NCI-H146 treated with DMSO at 0.1 percent for 48 hours (cell line): ENCODE data around the gene SACM1L.
"Not testable (repeated sequence)": the region's sequence is repeated elsewhere in the genome, so short reads cannot be mapped to it uniquely, and the experiment has no call there.

Experiments
- DNase-seq: peaks from one replicate; lab custom pipeline; 2025; ENCODE audit not compliant: unreplicated experiment; lab: John Stamatoyannopoulos, UW

The SACM1L gene

DNA sequence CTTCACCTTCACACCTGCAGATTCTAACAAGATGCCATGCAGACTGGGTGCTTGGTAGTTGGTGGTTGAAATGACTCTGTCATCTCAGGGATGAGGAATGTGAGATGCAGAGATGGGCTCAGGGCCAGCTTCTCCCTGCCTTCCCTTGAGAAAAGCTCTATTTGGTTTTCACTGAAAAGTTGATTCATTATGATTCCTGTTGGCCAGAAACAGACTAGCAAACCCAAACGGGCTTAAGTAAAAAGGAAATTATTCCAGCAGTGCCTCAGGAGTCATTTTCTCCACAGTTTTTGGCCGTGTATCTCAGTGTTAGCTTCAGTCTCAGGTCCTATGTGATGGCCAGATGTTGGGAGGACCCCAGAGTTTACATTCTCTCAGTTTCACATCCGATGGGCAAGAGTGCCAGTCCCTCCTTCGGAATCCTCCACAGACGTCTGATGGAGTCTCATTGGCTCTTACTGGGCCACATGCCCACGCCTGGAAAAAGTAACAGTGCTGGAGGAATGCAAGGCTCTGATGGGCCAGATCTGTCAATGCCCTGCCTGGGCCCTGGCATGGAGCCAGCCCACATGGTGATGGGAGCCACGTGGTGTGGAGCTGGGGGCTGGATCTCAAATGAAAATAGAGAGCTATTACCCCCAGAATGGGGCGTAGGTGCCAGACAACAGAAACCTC, 22.3 kb upstream of the SACM1L start:
- no peak for DNase-seq

DNA sequence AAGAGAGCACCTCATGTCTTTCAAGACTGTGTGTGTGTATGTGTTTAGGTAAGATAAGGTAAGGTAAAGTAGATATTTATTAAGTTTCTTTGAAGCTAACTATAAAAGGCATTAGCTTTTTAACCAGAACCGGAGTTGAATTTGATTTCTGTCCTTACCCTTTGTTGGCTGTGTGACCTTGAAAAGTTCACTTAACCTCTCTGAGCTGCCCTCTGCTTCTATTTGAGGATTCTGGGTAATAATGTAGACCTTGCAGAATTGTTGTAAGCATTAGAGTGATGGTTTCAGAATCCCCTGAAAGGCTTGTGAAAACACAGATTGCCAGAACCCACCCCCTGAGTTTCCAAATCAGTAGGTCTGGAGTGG, 21.6 kb upstream of the SACM1L start:
- no peak for DNase-seq

DNA sequence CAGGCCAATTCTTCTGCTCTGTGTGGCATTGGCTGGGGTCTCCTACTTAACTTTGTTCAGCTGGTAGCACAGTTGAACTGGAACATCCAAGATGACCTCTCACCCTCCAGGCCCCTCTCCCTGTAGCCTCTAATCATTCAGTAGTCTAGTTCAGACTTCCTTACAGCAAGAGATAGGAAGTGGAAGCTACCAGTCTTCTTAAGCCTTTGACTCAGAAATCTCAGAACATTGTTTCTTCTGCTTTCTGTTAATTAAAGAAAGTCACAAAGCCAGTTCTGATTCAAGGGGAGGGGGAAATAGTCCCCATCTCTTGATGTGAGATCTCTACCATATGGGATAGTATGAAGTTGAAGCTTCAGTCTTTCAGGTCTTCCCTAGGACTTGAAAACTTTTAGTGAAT, 18.8 kb upstream of the SACM1L start:
- no peak for DNase-seq

DNA sequence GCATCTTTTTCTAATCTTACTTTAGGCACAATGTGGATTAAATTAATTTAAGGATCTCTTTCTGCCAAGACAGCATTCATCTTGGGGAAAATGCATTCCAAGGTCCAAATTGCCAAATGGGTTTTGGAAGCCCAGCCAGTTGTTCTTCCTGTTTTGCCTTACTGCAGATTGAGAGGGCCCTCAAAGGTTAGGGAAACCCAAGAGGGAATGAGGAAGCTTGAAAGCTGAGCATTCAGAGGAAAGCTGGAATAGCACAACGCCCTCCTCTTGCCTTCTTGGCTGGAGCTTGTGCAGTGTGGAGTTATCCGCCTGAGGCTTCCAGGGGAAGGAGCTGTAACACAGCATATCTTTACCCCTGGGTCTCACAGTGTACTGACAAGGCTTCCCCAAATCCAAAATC, 18.2 kb upstream of the SACM1L start:
- DNase-seq = no peak

DNA sequence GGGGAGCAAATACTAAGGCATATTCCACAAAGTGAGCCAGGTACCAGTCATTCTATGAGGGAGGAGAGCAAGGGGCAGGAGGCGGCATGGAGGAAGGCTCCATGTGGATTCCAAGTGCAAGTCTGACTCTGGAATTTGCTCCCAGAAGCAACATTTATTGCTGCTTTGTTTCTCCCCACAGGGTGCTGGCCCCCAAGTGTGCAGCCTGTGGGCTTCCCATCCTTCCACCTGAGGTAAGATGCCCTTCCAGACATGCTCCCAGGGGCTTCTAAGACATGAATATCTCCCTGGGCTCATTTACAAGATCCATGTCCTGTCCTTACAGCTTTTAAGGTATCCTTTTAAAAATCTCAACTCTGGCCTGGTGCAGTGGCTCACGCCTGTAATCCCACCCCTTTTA, 15.9 kb upstream of the SACM1L start:
- DNase-seq = no peak

DNA sequence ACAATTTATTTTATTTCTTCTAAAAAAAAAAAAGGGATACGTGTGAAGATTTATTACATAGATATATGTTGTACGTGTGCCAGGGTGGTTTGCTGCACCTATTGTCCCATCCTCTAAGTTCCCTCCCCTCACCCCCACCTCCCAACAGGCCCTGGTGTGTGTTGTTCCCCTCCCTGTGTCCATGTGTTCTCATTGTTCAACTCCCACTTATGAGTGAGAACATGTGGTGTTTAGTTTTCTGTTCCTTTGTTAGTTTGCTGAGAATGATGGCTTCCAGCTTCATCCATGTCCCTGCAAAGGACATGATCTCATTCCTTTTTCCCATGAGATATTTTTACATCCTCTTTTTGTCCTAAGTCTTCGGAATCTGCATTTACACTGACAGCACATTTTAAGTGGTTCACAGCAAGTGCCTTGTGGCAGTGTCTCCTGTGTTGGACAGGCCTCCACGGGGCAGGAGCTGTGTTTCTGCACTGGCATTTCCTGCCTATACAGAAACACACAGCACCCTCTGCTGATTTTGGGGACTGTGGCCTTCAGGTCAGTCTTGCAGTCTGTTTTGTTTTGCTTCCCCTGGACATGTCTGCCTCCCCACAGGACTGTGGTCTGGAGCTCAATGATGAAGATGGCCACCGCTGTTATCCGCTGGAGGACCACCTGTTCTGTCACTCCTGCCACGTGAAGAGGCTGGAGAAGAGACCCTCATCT, 12.7 kb upstream of the SACM1L start:
- DNase-seq = no peak

DNA sequence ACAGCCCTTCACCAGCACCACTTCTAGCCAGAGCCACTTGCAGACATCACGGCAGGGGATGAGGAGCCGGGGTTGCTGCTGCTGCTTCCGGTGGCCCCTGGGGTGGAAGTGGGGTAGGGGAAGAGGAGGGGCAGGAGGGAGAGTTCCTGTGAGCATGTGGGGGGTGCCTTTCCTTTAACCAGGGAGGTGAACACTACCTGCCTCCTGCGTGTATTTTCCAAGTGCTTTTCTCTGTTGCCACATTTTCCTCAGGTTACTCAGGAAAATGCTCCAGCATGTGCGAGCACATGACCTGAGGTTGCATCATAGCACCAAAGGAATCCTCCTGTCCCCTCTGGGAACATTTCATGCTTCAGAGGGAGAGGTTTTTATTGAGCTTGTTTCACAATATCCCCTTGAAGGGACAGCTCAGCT, 12.2 kb upstream of the SACM1L start:
- no peak for DNase-seq

DNA sequence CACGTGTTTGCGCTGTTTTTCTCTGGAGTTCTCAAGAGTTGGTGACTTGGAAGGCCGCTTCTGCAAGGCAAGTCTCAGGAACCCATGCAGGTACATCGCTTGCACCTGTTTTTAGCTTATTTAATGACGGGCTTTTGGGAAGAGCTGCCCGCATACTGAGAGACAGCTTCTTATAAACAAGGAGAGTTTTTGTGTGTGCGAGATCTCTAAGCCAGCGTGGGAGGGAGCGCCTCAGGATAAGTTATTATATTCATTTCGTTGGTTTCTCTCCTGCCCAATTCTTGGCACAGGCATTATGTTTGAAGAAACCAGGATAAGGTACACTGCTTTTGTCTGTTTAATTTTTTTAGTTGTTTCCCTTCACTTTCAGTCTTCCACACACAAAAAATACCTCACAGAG, 11.4 kb upstream of the SACM1L start:
- DNase-seq = no peak

DNA sequence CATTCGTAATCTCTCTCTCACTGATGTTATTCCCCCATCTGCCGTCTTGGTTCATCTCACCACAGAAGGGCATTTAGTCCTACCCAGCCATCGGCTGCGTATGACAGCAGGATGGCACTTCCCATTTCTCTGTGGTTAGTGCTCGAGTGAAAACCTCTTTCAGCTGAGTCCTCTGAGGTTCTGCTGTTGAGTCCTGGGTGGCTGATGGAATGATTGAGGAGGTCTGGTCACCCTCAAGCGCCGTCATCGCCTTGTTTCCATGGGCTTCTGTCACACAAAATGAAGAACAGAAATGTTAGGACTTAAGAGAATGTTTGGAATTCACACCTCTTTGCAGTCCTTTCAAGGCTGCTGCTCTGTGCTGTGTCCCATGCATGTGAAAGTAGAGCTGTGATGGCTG, 9.4 kb upstream of the SACM1L start:
- DNase-seq = no peak

DNA sequence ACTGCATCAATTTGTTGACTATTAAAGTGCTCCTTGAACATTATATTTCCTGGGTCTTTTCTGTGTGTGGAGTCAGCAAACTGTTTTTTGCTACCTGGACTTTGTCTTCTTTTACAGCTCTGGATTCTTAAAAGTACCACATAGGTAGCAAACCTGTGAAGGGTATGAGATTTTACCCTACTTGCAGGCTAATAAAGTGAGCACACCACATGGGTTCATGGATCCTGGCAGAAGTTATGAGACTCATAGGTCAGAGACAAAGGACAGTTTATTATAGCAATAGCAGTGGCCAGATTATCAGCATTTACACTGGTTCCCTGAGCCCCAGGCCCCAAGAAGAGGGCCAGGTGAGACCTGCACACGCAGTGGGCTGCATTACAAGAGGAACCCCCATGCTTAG, 8.0 kb upstream of the SACM1L start:
- no peak for DNase-seq

DNA sequence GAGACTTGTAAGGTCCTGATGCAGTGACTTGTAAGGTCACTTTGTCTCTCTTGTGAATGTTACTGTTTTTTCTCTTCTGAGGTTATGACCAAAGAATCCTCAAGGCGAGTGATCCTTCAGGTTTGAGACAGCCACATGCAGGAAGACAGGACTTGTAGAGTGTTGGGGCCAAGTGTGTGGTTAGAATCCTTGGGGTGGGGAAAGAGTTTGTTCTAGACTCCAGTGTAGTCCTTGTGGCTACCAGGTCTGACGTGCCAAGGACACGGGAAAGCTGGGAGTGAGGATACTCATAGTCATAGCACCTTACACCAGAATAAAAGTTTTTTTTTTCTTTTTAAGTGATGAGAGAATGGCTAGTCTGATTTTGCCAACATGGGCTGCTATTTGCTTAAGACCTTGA, 7.3 kb upstream of the SACM1L start:
- no peak for DNase-seq

DNA sequence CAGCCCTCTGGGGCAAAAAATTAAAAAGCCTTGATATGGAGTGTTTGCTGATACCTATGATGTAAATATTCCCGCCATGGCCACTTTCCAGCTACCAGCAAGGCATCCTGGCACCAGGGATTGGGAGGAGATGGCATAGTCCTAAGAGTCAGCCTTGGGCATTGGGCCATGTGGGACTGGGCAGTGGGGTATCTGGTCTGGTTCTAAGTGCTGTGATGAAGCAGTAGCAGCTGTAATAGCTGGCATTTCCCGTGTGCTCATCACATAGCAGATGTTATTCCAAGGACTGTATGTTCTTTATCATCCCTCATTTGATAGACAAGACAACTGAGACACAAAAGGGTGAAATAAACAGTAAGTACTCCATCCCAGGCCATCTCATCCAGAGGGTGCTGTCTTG, 6.9 kb upstream of the SACM1L start:
- no peak for DNase-seq

DNA sequence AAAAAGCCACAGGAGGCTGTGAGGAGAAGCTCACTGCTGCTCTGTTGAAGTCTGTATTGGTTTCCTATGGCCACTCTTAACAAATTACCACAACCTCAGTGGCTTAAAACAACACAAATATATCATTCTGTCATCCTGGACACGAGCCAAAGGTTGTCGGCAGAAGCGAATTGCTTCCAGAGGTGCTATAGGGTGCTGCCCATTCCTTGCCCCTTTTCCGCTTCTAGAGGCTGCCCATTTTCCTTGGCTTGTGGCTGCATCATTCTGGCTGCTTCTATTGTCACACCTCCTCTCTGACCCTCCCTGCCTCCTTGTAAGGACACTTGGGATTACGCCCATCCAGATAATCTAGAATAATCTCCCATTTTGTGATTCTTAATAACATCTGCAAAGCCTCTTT, 6.4 kb upstream of the SACM1L start:
- DNase-seq = no peak

DNA sequence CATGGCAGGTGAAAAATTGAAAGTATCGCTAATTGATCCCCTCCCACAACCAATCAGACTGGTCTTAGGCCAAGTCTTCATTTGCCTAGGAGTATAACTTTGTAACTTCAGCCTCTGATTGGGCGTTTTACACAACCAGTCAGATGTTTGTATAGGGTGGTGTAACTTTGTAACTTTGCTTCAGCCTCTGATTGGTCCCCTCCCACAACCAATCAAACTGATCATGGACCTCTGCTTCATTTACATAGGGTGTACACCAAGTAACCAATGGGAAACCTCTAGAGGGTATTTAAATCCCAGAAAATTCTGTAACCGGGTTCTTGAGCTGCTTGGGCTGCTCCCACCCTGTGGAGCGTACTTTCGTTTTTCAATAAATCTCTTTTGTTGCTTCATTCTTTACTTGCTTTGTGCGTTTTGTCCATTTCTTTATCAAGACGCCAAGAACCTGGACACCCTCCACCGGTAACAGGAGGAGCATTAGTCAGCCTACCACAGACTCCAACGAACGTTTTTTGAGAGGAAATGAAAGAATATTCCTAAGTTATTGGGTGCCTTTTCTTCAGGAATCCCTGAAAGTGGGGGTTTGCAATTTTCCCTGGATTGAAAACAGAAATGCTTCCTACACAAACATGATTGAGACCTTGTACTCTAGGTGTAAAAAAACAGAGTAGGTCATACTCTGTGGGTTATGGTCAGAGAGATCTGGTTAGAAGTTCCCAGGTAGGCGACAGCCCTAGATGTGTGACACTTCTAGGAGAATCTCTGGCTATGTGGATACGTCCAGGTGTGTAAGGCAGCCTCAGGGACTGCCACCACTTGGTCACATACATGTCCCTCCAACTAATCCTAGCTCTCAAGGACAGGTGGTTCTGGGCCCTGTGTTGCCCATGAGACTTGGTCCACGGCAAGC, 5.5 kb upstream of the SACM1L start:
- no peak for DNase-seq

DNA sequence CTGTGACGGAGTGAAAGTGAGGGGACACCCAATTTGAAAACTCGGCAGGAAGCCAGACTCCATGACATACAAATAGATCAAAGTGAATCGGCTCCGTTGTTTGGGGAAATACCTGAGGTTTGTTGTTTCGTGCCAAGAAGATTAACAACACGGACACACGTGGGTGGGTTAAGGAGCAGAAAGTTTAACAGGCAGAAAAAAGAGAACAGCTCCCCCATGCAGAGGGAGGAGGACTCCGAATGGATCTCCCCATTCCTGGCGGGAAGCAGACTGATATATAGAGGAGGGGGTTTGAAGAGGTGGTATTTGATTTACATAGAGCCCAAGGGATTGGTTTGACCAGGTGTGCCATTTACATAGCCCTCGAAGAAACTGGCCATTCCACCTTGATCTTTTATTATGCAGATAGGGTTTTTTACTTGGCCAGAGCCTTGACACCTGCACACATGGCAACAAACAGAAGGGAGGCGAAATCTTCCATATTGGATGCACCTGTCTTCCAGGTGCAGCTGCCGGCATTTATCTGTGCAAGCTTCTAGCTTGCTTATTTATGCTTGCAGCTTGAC, 4.8 kb upstream of the SACM1L start:
- peak; percentile 82 for DNase-seq

DNA sequence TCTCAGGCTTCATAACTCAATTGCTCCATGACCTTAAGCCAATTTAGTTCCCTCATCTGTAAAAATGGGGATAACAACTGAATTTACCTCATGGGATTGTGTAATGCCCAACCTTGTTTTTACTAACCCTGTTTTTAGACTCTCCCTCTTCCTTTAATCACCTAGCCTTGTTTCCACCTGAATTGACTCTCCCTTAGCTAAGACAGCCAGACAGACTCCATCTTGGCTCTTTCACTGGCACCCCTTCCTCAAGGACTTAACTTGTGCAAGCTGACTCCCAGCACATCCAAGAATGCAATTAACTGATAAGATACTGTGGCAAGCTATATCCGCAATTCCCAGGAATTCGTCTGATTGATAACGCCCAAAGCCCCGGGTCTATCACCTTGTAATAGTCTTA, 3.5 kb upstream of the SACM1L start:
- not testable (repeated sequence) for DNase-seq

DNA sequence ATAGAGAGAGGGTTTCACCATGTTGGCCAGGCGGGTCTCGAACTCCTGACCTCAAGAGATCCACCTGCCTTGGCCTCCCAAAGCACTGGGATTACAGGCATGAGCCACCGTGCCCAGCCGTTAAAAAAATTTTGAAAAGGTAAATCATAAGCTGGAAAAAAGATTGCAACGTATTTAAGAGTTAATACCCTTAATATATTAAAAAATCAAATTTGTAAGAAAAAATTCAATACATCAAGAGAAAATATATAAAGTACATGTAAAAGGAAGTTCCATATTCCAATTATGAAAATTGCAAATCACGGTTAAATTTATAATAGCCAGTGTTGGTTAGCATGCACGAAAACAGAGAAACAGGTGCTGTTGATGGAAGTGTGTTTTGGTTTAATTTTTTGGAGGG, 2.3 kb upstream of the SACM1L start:
- DNase-seq = no peak

DNA sequence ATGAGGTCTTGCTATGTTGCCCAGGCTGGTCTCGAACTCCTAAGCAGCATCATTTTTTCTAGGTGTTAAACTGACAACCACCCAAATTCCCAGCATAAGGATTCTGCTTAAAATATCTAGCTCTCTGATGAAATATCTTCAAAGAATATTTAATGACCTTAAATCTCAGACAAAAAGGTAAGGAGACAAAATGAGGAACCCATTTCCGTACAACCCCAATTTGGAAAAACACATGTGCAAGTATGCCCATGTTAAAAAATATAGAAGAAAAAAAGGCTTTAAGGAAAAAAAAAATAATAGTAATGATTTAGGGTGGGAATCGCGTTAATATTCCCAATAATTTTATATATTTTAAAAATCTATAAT, 1.4 kb upstream of the SACM1L start:
- no peak for DNase-seq

DNA sequence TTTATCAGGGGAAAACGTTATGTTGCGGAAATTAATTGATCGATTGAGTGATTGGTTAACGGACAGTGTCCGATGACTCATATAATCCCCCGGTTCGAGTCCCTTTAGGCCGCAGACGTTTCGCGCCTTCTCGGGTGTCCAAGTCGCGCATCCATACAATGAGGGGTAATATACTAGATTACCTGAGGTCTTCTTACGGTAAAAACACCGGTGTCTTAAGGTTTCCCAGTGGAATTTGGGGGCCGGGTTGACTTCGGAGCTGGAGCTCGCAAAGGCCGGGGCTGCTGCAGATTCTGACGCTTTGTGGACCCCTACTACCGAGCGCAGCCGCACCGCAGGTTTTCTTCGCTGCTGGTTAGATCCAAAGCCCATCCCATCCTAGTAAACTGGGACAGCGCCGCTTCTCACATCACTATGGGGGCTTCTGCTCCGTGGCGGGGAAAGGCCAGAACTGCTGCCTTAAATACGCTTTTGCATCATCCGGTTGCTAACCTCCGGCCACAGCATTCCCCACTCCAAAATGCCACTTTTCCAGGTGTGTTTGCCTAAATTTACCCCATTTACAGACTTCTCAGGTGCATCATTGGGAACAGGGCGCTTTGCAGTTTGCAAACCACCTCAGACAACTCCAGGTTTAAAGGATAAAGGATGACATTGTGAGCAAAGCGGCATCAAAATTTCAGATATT, 858 bp upstream of the SACM1L start:
- peak; percentile 31 for DNase-seq

DNA sequence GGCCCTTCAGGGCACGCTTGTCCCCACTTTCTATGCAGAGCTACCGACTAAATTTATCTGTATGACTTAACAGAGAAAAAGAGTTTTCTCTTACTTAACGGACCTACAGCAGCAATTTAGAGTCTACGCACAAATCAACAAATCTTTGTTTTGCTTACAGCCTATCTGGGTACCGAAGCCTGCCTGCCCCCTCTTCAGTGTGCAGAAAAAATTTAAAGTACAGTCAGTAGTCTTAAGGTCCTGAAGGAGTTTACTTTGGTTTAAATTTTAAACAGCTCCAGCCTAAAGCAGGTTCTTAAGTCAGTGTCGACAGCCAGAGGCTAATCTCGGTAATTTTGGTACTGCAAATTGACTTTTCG, 570 bp downstream of the SACM1L start:
- DNase-seq = no peak

DNA sequence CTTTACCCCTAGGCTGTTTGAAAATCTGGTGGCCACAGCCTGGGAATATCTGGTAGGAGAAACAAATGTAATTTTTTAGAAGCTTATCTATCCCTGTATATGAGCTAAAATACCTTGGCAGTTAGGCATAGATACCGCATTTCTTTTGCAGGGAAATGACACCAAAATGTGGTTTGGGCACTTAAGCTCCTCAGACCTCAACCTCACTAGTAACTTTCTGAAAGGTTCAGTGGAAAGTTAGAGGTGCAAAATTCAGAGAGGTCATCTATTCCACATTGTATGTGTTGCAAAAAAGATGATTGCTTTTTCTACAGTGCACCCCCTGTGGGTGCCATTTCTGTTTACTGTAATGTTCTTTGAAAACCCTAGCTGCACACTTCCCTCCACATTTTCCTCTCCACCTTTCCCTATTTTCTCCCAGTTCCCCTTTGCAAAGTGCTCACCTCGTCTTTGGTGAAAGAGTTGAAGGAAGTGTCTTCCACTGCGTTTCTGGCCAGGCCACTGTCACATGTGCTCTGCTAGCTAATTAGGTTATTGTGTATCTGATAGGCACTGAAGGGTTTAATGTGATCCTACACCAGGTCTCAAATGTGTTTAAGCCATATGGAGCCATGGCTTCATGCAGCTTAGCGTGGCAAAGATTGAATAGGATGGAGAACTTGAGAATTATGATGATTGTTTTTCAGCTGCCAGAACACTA, 1.3 kb downstream of the SACM1L start:
- DNase-seq = peak; percentile 10
